ENCODE data around the gene FBXO42.

The FBXO42 gene

GRCh38 chr1:16199700-16200099, 152.6 kb downstream of the FBXO42 start:
- no peak for DNase-seq

GRCh38 chr1:16199157-16199501, 153.2 kb downstream of the FBXO42 start:
- no peak for DNase-seq

- DNase-seq: no peak
These were observed 153.7 kb downstream of the FBXO42 start for GRCh38 chr1:16198444-16199156.

GRCh38 chr1:16196874-16197273, 155.4 kb downstream of the FBXO42 start:
- DNase-seq: no peak

Measured in suppressor macrophage treated with lipopolysaccharide for 4 hours (primary cell).